ENCODE measurements around the gene TBC1D16.

Gene TBC1D16

GRCh38 chr17:80031691-80032430, 3.8 kb downstream of the TBC1D16 start:
- no peak overlapping the region for H3K4me3 ChIP-seq (replicated peaks in 1 of 2; ENCODE audit: low read depth in 2 of 2, low read length in 2 of 2)
- no peak for DNase-seq (ENCODE audit: low read depth in 2 of 2)
- TF ChIP-seq, protein P1, sequence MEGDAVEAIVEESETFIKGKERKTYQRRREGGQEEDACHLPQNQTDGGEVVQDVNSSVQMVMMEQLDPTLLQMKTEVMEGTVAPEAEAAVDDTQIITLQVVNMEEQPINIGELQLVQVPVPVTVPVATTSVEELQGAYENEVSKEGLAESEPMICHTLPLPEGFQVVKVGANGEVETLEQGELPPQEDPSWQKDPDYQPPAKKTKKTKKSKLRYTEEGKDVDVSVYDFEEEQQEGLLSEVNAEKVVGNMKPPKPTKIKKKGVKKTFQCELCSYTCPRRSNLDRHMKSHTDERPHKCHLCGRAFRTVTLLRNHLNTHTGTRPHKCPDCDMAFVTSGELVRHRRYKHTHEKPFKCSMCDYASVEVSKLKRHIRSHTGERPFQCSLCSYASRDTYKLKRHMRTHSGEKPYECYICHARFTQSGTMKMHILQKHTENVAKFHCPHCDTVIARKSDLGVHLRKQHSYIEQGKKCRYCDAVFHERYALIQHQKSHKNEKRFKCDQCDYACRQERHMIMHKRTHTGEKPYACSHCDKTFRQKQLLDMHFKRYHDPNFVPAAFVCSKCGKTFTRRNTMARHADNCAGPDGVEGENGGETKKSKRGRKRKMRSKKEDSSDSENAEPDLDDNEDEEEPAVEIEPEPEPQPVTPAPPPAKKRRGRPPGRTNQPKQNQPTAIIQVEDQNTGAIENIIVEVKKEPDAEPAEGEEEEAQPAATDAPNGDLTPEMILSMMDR (IDR thresholded peaks at IDR 0.05; ENCODE audit: low read depth, low read length), result no peak

DNA sequence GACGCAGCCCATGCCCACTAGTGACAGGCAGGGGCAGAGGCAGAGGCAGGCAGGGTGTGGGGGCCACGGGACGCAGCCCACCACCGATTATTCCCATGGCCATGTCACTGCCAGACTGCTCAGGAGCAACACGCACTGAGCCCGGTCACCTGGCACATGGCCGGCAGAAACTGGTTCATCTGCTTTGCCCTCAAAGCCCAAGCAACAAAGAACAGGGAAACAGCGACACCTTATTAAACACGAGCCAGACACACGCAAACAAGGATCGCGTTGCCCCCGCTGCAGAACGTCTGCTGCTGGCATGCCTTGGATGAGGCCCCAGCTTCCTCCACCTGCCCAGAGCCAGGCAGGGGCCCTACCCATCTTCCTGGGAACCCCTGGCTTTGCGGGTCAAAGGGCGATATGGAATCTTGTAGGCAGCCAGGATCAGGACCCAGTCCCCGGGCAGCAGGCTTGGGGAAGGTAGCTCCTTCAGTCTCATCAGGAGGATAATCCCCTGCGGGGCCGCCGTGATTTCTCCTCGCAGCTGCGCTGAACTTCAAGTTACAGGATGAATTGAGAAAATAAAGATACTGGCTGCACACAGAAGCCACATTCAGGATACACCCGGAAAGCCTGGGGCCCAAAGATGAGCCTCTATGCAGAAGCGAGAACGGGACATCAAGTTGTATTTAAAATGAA, 4.8 kb downstream of the TBC1D16 start:
- H3K4me3 ChIP-seq (replicated peaks in 1 of 2; ENCODE audit: low read depth in 2 of 2, low read length in 2 of 2), result no peak overlapping the region
- DNase-seq (ENCODE audit: low read depth in 2 of 2), result no peak
- TF ChIP-seq, protein P1 (IDR thresholded peaks at IDR 0.05; ENCODE audit: low read depth, low read length), result no peak

GRCh38 chr17:80029258-80029974, 6.3 kb downstream of the TBC1D16 start:
- TF ChIP-seq, protein P1 (IDR thresholded peaks at IDR 0.05; ENCODE audit: low read depth, low read length), result no peak
- peak; percentile 86 to 90 for DNase-seq (ENCODE audit: low read depth in 2 of 2)
- no peak overlapping the region for H3K4me3 ChIP-seq (replicated peaks in 1 of 2; ENCODE audit: low read depth in 2 of 2, low read length in 2 of 2)

- DNase-seq (ENCODE audit: low read depth in 2 of 2), result no peak
- TF ChIP-seq, protein P1 (IDR thresholded peaks at IDR 0.05; ENCODE audit: low read depth, low read length), result no peak
- no peak overlapping the region for H3K4me3 ChIP-seq (replicated peaks in 1 of 2; ENCODE audit: low read depth in 2 of 2, low read length in 2 of 2)
Measured at GRCh38 chr17:80028030-80028429, 7.6 kb downstream of the TBC1D16 start.

DNA sequence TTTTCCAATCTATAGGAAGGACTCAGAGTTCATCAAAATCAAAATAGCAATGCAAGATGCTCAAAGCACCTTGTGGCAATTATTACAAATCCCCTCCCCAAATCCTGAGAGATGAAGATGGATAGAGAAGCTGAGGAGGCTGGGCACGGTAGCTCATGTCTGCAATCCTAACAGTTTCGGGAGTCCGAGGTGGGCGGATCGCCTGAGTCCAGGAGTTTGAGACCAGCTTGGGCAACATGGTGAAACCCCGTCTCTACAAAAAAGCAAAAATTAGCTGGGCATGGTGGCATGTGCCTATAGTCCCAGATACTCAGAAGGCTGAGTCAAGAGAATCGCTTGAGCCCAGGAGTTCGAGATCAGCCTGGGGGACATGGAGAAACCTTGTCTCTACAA, 8.6 kb downstream of the TBC1D16 start:
- no peak for DNase-seq (ENCODE audit: low read depth in 2 of 2)
- TF ChIP-seq, protein P1 (IDR thresholded peaks at IDR 0.05; ENCODE audit: low read depth, low read length), result no peak
- no peak overlapping the region for H3K4me3 ChIP-seq (replicated peaks in 1 of 2; ENCODE audit: low read depth in 2 of 2, low read length in 2 of 2)

GRCh38 chr17:80026359-80027042, 9.2 kb downstream of the TBC1D16 start:
- TF ChIP-seq, protein P1 (IDR thresholded peaks at IDR 0.05; ENCODE audit: low read depth, low read length), result no peak
- DNase-seq (ENCODE audit: low read depth in 2 of 2), result no peak
- H3K4me3 ChIP-seq (replicated peaks in 1 of 2; ENCODE audit: low read depth in 2 of 2, low read length in 2 of 2), result no peak overlapping the region
